Loucy (cell line): ENCODE measurements around the gene CD28.
"Not testable (repeated sequence)": the region's sequence is repeated elsewhere in the genome, so short reads cannot be mapped to it uniquely, and the experiment has no call there.

Experiments used
- CTCF ChIP-seq: fragments of 200-600 bp; sonication (generic); conservative IDR thresholded peaks from 2 replicates; pipeline ENCODE4 v1.5.1; 2014; ENCODE audit warnings: mild to moderate bottlenecking, antibody characterized with exemption, low read length
- EZH2phosphoT487 ChIP-seq: fragments of 200-600 bp; IDR thresholded peaks from 2 replicates; pipeline ENCODE4 v1.6.1; 2018; ENCODE audit warnings: antibody characterized with exemption, mild to moderate bottlenecking, moderate library complexity, borderline replicate concordance

DNA sequence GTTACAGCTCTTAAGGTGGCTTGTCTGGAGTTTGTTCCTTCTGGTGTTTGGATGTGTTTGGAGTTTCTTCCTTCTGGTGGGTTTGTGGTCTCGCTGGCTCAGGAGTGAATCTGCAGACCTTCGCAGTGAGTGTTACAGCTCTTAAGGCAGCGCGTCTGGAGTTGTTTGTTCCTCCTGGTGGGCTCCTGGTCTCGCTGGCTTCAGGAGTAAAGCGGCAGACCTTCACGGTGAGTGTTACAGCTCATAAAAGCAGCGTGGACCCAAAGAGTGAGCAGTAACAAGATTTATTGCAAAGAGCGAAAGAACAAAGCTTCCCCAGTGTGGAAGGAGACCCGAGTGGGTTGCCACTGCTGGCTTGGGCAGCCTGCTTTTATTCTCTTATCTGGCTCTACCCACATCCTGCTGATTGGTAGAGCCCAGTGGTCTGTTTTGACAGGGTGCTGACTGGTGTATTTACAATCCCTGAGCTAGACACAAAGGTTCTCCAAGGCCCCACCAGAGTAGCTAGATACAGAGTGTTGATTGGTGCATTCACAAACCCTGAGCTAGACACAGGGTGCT, 78.4 kb downstream of the CD28 start:
- not testable (repeated sequence) for TF ChIP-seq CTCF, EZH2phosphoT487
